GM21576 (cell line): ENCODE measurements around the gene TPX2.

Experiments
- ATAC-seq: cut with Tn5 transposase; IDR thresholded peaks from one replicate; pipeline ENCODE4 v1.9.1; 2021; ENCODE audit warnings: mild to moderate bottlenecking, moderate library complexity; ENCODE audit not compliant: unreplicated experiment

Gene TPX2

GRCh38 chr20:31831771-31832306 is 92.7 kb downstream of the TPX2 start:
- no peak for ATAC-seq

GRCh38 chr20:31833130-31833930 is 94.2 kb downstream of the TPX2 start:
- ATAC-seq: no peak

- no peak for ATAC-seq
Observed at GRCh38 chr20:31833931-31834521, 94.9 kb downstream of the TPX2 start.

GRCh38 chr20:31835554-31835953 is 96.5 kb downstream of the TPX2 start:
- no peak for ATAC-seq

GRCh38 chr20:31835977-31836852 is 97.1 kb downstream of the TPX2 start:
- no peak for ATAC-seq

- no peak for ATAC-seq
Observed at GRCh38 chr20:31836853-31837608, 97.9 kb downstream of the TPX2 start.

GRCh38 chr20:31837896-31838397 is 98.9 kb downstream of the TPX2 start:
- no peak for ATAC-seq

GRCh38 chr20:31838646-31839292 is 99.7 kb downstream of the TPX2 start:
- ATAC-seq: no peak

- ATAC-seq: no peak
Observed at GRCh38 chr20:31839782-31840487, 100.8 kb downstream of the TPX2 start.

GRCh38 chr20:31840906-31841816 is 102.1 kb downstream of the TPX2 start:
- no peak for ATAC-seq

- no peak for ATAC-seq
Observed at GRCh38 chr20:31841928-31842327, 102.8 kb downstream of the TPX2 start.

GRCh38 chr20:31842471-31843157 is 103.5 kb downstream of the TPX2 start:
- no peak for ATAC-seq

- ATAC-seq: no peak
Observed at GRCh38 chr20:31843288-31843687, 104.2 kb downstream of the TPX2 start.

GRCh38 chr20:31843881-31844280 is 104.8 kb downstream of the TPX2 start:
- ATAC-seq: no peak

GRCh38 chr20:31844737-31845299 is 105.7 kb downstream of the TPX2 start:
- ATAC-seq: no peak

- no peak for ATAC-seq
Observed at GRCh38 chr20:31845300-31845863, 106.3 kb downstream of the TPX2 start, which contains the start of gene FOXS1. TSS of gene FOXS1 (minus strand) at chr20:31845604. CDS start at chr20:31845542, 62 bp downstream.

- no peak for ATAC-seq
Observed at GRCh38 chr20:31846793-31847138, 107.7 kb downstream of the TPX2 start.
